ENCODE data around the gene MSH2. TPM values are rescaled to one million over a fixed set of nuclear protein-coding genes. Genes with fewer than 3 reads are reported as not detected.

Gene MSH2
- total RNA-seq, 4 donors from 2014 or later: 8.2 to 15.3 (median 14.2) TPM

- H3K36me3 ChIP-seq: no peaks in the 10 kb centered on the region
- TF ChIP-seq EP300 (IDR thresholded peaks at IDR 0.05) (no peak), CTCF (IDR thresholded peaks at IDR 0.05) (no peak), POLR2A (IDR thresholded peaks at IDR 0.05) (no peak)
- no peak for DNase-seq (ENCODE audit: low spot score in 2 of 2)
- H3K4me3 ChIP-seq: no peak overlapping the region
- H3K27me3 ChIP-seq: peaks cover 0 to 7% of the 10 kb centered on the region in 2 donors
- H3K9me3 ChIP-seq: no peaks in the 10 kb centered on the region
- WGBS, 2 donors: 59 to 68% methylated on average over 1 of the region's 1 CpG
- H3K4me1 ChIP-seq: no peaks in the 10 kb centered on the region
- H3K27ac ChIP-seq: no peak overlapping the region
Observed at GRCh38 chr2:47375307-47375706, 27.6 kb upstream of the MSH2 start.

- 77 to 84% methylated on average over 3 of the region's 3 CpGs for WGBS, 2 donors
- TF ChIP-seq EP300 (IDR thresholded peaks at IDR 0.05): no peak
- TF ChIP-seq POLR2A (IDR thresholded peaks at IDR 0.05): no peak
- no peak for TF ChIP-seq CTCF (IDR thresholded peaks at IDR 0.05)
- no peaks in the 10 kb centered on the region for H3K4me1 ChIP-seq
Observed at GRCh38 chr2:47379384-47379783, 23.6 kb upstream of the MSH2 start.

GRCh38 chr2:47381408-47381807 lies 21.5 kb upstream of the MSH2 start:
- WGBS, 2 donors: 85 to 95% methylated on average over 1 of the region's 1 CpG
- no peaks in the 10 kb centered on the region for H3K36me3 ChIP-seq
- H3K27me3 ChIP-seq: no peaks in the 10 kb centered on the region
- H3K4me3 ChIP-seq: no peak overlapping the region
- H3K9me3 ChIP-seq: no peaks in the 10 kb centered on the region
- no peak overlapping the region for H3K27ac ChIP-seq
- no peak for TF ChIP-seq EP300 (IDR thresholded peaks at IDR 0.05)
- no peak for TF ChIP-seq POLR2A (IDR thresholded peaks at IDR 0.05)
- TF ChIP-seq CTCF (IDR thresholded peaks at IDR 0.05): no peak
- DNase-seq (ENCODE audit: low spot score in 2 of 2): no peak
- no peaks in the 10 kb centered on the region for H3K4me1 ChIP-seq

More at GRCh38 chr2:47379384-47379783, 23.6 kb upstream of the MSH2 start:
- no peaks in the 10 kb centered on the region for H3K36me3 ChIP-seq
- H3K27ac ChIP-seq: no peak overlapping the region
- H3K4me3 ChIP-seq: no peak overlapping the region
- no peaks in the 10 kb centered on the region for H3K27me3 ChIP-seq
- no peaks in the 10 kb centered on the region for H3K9me3 ChIP-seq
- no peak for DNase-seq (ENCODE audit: low spot score in 2 of 2)

DNA sequence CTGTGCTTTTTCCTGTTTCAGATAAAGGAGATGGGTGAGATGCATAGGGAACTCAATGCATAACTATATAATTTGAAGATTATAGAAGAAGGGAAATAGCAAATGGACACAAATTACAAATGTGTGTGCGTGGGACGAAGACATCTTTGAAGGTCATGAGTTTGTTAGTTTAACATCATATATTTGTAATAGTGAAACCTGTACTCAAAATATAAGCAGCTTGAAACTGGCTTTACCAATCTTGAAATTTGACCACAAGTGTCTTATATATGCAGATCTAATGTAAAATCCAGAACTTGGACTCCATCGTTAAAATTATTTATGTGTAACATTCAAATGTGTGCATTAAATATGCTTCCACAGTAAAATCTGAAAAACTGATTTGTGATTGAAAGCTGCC lies 16.4 kb upstream of the MSH2 start:
- Histone ChIP-seq H3K4me1 (no peaks in the 10 kb centered on the region), H3K9me3 (no peaks in the 10 kb centered on the region), H3K4me3 (no peak overlapping the region), H3K27ac (no peak overlapping the region), H3K36me3 (no peaks in the 10 kb centered on the region), H3K27me3 (no peaks in the 10 kb centered on the region)
- TF ChIP-seq EP300 (IDR thresholded peaks at IDR 0.05) (no peak), CTCF (IDR thresholded peaks at IDR 0.05) (no peak), POLR2A (IDR thresholded peaks at IDR 0.05) (no peak)
- 86% methylated on average over 3 of the region's 3 CpGs for WGBS, 2 donors
- DNase-seq (ENCODE audit: low spot score in 2 of 2): no peak

DNA sequence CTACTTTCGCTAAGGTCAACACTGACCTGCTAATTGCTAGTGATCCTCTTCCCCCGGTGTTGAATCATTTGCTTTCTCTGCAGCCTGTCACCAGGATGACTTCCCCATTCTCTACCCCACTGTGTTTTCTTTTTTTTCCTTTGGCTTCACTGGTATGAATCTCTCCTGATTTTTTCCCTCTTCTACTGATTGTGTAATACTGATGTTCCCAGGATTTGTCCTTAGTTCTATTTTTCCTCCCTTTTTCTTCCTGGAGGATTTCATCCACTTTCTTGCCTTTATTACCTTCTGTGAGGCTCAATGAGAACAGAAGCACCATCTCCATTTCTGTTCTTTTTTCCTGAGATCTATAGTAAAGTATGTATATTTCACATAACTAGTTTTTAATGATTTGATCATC lies 14.1 kb upstream of the MSH2 start:
- H3K9me3 ChIP-seq: no peaks in the 10 kb centered on the region
- no peak for DNase-seq (ENCODE audit: low spot score in 2 of 2)
- no peak overlapping the region for H3K27ac ChIP-seq
- no peaks in the 10 kb centered on the region for H3K36me3 ChIP-seq
- TF ChIP-seq EP300 (IDR thresholded peaks at IDR 0.05): no peak
- TF ChIP-seq CTCF (IDR thresholded peaks at IDR 0.05): no peak
- TF ChIP-seq POLR2A (IDR thresholded peaks at IDR 0.05): no peak
- H3K4me1 ChIP-seq: no peaks in the 10 kb centered on the region
- no peaks in the 10 kb centered on the region for H3K27me3 ChIP-seq
- WGBS, 2 donors: 50 to 62% methylated on average over 2 of the region's 2 CpGs
- no peak overlapping the region for H3K4me3 ChIP-seq

Data from tibial nerve (tissue), 4 donors.